Right lobe of liver (tissue), 6 donors: ENCODE results near the gene RFFL. TPM values are rescaled to one million over a fixed set of nuclear protein-coding genes. Genes with fewer than 3 reads are reported as not detected.
A peak's percentile ranks its signal among the peaks of the same experiment; 100 is the strongest.

ENCODE experiments used
- ATAC-seq, 4 donors: fragments of 200-7000 bp; cut with Tn5 transposase; one replicate each; pipeline ENCODE4 v1.9.1; 2020; ENCODE audit warnings: mild to moderate bottlenecking in 4 of 4, moderate library complexity in 4 of 4
- DNase-seq, 3 donors: peaks; one replicate each; pipeline ENCODE4 v3.0.0-alpha.2; 2020
- H3K27ac ChIP-seq, 3 donors: fragments of 200-600 bp; one replicate each; pipeline ENCODE4 v1.8.0; 2022
- H3K27me3 ChIP-seq, 2 donors: fragments of 200-600 bp; one replicate each; pipeline ENCODE4 v1.8.0; 2022
- H3K36me3 ChIP-seq, 4 donors: fragments of 200-600 bp; sonication (generic) in 1 of 4; one replicate each; pipeline versions ENCODE4 v1.5.1 to v1.8.0; 2017 to 2022; ENCODE audit warnings: control low read depth in 1 of 4
- H3K4me1 ChIP-seq, 4 donors: fragments of 200-600 bp; sonication (generic) in 1 of 4; one replicate each; pipeline versions ENCODE4 v1.5.1 to v1.8.0; 2017 to 2022; ENCODE audit warnings: control low read depth in 1 of 4
- H3K4me3 ChIP-seq, 3 donors: fragments of 200-600 bp; one replicate each; pipeline ENCODE4 v1.8.0; 2022
- H3K9me3 ChIP-seq, 4 donors: fragments of 200-600 bp; sonication (generic) in 1 of 4; one replicate each; pipeline versions ENCODE4 v1.5.1 to v1.8.0; 2017 to 2022; ENCODE audit warnings: control low read depth in 1 of 4
- POLR2A ChIP-seq: fragments of 450-650 bp; IDR thresholded peaks from one replicate; pipeline ENCODE4 v1.6.1; 2017; ENCODE audit warnings: antibody characterized with exemption, mild to moderate bottlenecking
- WGBS: methylation state at CpG from one replicate; pipeline ENCODE4 v1.1.6; 2018; ENCODE audit warnings: low coverage, low lambda C conversion rate; ENCODE audit not compliant: insufficient coverage; ENCODE audit errors: missing lambda C conversion rate; 5-methylcytosine and 5-hydroxymethylcytosine counted together
- intact Hi-C, 2 donors: fragments of 100-400 bp; cut with DNase I; formaldehyde crosslinking; loops; one replicate each; pipeline versions ENCODE4 v1.11.2 to v1.14.1; 2022
- total RNA-seq, 6 experiments: library from RNA; depleted of rRNA in 2 of 6; stranded (reverse); fragments of >200 nt in 2 of 6; fragmentation: NEBNext Ultra II Directional in 3 of 6; extraction: Animal tissue kit (Norgen Biotek cat#: 25700) in 3 of 6; gene quantifications; one replicate each; pipeline versions ENCODE4 v1.1.0 to v1.2.4, GENCODE V29; 2016 to 2023
- TF ChIP-seq, protein P1 (sequence below), 4 donors: fragments of 200-600 bp in 3 of 4; fragments of 450-650 bp in 1 of 4; IDR thresholded peaks; one replicate each; pipeline versions ENCODE4 v1.5.1 to v1.8.0; 2016 to 2022; ENCODE audit warnings: antibody characterized with exemption in 4 of 4, mild to moderate bottlenecking in 2 of 4
- donor health status: DM: no; HTN: yes; CAD: no.
- donor health status: DM: no; HTN: no; CAD: no.
- donor health status: DM: no; HTN: no; CAD: no.
- donor health status: DM: no; HTN: yes; CAD: no.
- donor health status: DM: no; HTN: yes; CAD: no.

The RFFL gene
- total RNA-seq, 6 experiments from 2014 or later = 29.0 to 39.0 (median 34.1) TPM

DNA sequence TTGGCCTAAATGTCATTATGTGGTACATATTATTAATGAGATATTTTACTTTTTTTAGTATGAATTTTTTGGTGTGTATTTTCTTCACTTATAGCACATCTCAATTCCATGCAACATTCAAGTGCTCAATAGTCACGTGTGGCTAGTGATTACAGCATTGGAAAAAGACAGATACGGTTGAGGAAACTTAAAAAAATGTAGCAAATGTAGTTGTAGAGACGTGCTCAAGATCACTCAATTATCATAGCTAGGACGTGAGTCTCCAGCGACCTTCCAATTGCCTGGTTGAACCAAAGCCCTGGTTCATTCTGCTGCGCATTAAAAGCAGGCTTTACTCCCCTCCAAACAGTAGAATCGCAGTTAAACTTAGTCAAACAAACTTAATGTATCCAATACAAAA is 84.4 kb downstream of the RFFL start:
- Histone ChIP-seq H3K27ac (no peak overlapping the region), H3K36me3 (no peaks in the 10 kb centered on the region), H3K27me3 (no peaks in the 10 kb centered on the region), H3K9me3 (no peaks in the 10 kb centered on the region), H3K4me1 (peaks cover 0 to 15% (median 0%) of the 10 kb centered on the region in 4 donors), H3K4me3 (no peak overlapping the region)
- TF ChIP-seq, protein P1, sequence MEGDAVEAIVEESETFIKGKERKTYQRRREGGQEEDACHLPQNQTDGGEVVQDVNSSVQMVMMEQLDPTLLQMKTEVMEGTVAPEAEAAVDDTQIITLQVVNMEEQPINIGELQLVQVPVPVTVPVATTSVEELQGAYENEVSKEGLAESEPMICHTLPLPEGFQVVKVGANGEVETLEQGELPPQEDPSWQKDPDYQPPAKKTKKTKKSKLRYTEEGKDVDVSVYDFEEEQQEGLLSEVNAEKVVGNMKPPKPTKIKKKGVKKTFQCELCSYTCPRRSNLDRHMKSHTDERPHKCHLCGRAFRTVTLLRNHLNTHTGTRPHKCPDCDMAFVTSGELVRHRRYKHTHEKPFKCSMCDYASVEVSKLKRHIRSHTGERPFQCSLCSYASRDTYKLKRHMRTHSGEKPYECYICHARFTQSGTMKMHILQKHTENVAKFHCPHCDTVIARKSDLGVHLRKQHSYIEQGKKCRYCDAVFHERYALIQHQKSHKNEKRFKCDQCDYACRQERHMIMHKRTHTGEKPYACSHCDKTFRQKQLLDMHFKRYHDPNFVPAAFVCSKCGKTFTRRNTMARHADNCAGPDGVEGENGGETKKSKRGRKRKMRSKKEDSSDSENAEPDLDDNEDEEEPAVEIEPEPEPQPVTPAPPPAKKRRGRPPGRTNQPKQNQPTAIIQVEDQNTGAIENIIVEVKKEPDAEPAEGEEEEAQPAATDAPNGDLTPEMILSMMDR (IDR thresholded peaks at IDR 0.05) = no peak
- no peak for TF ChIP-seq POLR2A
- 89% methylated on average over 6 of the region's 7 CpGs for WGBS
- no peak for DNase-seq
- ATAC-seq = no peak
- intact Hi-C loops = no loop called here

DNA sequence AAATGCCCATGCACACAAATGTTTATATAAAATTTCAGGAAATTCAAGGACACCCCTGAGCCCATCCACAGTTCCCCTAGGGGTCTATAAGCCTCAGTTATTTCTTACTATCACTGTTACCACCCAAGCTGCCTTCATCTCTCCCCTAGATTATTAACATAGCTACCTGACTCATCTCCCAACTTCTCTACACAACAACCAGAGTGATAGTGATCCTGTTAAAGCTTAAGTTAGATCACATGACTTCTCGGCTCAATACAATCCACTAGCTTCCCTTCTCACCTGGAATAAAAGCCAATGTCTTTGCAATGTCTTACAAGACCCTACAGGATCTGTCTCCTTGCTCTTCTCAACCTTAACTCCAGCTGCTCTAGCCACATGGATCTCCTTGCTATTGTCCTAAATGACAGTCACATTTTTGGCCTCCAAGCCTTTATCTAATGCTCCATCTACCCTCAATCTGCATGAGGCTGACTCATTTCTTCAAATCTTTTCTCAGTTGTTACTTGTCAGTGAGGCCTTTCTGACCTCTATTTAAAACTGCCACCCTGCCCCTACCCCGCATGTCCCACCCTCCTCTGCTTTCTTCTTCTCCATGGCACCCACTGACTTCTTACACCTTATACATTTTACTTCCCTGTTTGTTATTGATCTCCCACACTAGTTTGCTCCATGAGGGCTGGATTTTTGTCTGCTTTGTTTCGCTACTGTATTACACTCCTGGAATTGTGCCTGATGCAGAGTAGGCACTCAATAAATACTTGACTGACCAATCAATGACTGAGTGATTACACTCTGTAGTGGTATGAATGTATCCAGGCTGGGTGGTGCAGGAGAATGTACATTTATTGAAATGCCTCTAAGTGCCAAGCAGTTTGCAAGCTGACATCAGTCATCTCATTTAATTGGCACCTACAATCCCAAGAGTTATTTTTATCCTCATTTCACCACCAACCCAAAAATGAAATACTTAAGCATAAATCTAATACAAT is 88.4 kb downstream of the RFFL start:
- no peak for ATAC-seq
- H3K4me3 ChIP-seq = no peak overlapping the region

DNA sequence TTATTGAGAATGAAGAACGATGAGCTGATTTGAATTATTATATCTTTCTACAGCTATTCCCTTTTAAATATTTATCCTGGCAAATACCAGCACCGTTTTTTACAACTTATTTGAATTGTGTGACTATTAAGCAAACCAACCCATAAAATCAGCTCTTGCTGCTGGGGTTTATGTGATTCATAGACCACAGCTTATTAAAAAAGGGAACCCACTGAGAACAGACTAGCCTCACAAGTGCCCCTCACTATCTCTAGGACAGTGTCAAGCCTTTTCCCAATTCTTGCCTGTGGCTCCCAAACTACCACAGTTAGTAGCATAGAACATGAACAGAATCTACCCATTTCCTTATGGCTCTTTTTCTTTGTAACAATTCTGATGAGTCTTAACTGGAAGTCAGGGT is 89.3 kb downstream of the RFFL start:
- no peak for DNase-seq
- no peak for TF ChIP-seq POLR2A
- TF ChIP-seq, protein P1 (IDR thresholded peaks at IDR 0.05) = no peak
- Histone ChIP-seq H3K9me3 (no peaks in the 10 kb centered on the region), H3K4me3 (no peak overlapping the region), H3K36me3 (no peaks in the 10 kb centered on the region), H3K27me3 (no peaks in the 10 kb centered on the region), H3K4me1 (no peaks in the 10 kb centered on the region), H3K27ac (no peak overlapping the region)
- intact Hi-C loops = no loop called here
- WGBS = 57% methylated on average over 2 of the region's 2 CpGs
- no peak for ATAC-seq

More for the DNA sequence above, 88.4 kb downstream of the RFFL start:
- Histone ChIP-seq H3K9me3 (no peaks in the 10 kb centered on the region), H3K4me1 (peaks cover 0 to 5% (median 0%) of the 10 kb centered on the region in 4 donors), H3K27ac (no peak overlapping the region), H3K36me3 (no peaks in the 10 kb centered on the region), H3K27me3 (no peaks in the 10 kb centered on the region)
- intact Hi-C loops = no loop called here
- TF ChIP-seq, protein P1 (IDR thresholded peaks at IDR 0.05) = no peak
- no peak for TF ChIP-seq POLR2A
- 75% methylated on average over 3 of the region's 3 CpGs for WGBS
- no peak for DNase-seq

DNA sequence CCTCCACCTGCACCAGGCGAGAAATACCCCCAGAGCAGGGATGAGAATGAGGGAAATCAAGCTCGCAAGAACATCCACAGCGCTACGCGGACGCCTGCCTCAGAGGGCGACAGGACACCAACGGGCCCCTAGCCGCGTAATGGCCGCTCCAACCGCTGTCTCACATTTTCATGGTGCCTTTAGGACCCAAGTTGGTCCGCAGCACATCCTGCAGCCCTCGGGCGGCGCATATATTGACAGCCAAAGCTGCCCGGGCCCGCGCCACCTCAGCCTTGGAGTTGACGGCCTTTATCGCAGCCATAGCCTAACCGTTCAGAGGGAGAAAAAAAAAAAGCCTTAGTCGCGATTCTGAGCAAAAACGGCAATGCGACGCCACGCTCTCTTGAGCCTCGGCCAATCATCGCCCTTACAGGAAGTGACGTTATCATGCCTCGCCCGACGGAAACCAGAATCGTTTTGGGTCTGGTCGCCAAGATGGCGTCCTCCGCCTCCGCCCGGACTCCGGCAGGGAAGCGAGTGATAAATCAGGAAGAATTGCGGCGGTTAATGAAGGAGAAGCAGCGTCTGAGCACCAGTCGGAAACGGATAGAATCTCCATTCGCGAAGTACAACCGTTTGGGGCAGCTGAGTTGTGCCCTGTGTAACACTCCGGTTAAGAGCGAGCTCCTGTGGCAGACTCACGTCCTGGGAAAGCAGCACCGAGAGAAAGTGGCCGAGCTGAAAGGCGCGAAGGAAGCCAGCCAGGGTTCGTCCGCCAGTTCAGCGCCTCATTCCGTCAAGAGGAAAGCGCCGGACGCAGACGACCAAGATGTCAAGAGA is 102.2 kb downstream of the RFFL start, which contains the start of the genes CCT6B and ZNF830:
Gene CCT6B, minus strand, starts transcription at position 368 of the 819 bp plus-strand sequence. Its CDS starts 67 bp downstream, at position 301.
Gene ZNF830, plus strand, starts transcription at position 448 of the 819 bp plus-strand sequence. Its CDS starts 27 bp downstream, at position 475.
- WGBS = under 1% methylated on average over 49 of the region's 65 CpGs
- peak; percentile 61 for TF ChIP-seq POLR2A
- TF ChIP-seq, protein P1 (IDR thresholded peaks at IDR 0.05) = no peak
- peaks cover 0 to 15% (median 8%) of the 10 kb centered on the region in 4 donors for H3K36me3 ChIP-seq
- peak; percentile 92 to 99 (median 97) for ATAC-seq
- H3K27ac ChIP-seq = peak within 1 kb of the TSS; percentile 87 to 88 (median 88)
- peak within 1 kb of the TSS; percentile 65 to 82 (median 71) for H3K4me3 ChIP-seq
- H3K27me3 ChIP-seq = no peaks in the 10 kb centered on the region
- intact Hi-C loops = no loop called here
- DNase-seq = peak; percentile 88 to 94 (median 92)
- peaks cover 0 to 16% (median 3%) of the 10 kb centered on the region in 4 donors for H3K4me1 ChIP-seq
- H3K9me3 ChIP-seq = no peaks in the 10 kb centered on the region
